Ectodermal cell (in vitro differentiated cells): ENCODE data around the gene PPP2R2C.

ENCODE experiments used
- H3K27ac ChIP-seq: 2 replicates; pipeline ENCODE4 v1.7.0; 2013; ENCODE audit warnings: mild to moderate bottlenecking, low read depth, low read length; ENCODE audit not compliant: insufficient read depth, poor library complexity, severe bottlenecking
- H3K27me3 ChIP-seq: 2 replicates; pipeline ENCODE4 v1.7.0; 2013; ENCODE audit warnings: mild to moderate bottlenecking, low read length; ENCODE audit not compliant: insufficient read depth, control insufficient read depth, poor library complexity, severe bottlenecking
- H3K36me3 ChIP-seq: one replicate; pipeline ENCODE4 v1.7.0; 2013; ENCODE audit warnings: low read length; ENCODE audit not compliant: control insufficient read depth, insufficient read depth
- H3K4me1 ChIP-seq: one replicate; pipeline ENCODE4 v1.7.0; 2013; ENCODE audit warnings: low read length; ENCODE audit not compliant: control insufficient read depth, insufficient read depth
- H3K4me3 ChIP-seq: 2 replicates; pipeline ENCODE4 v1.7.0; 2013; ENCODE audit warnings: low read depth, low read length, control low read depth; ENCODE audit not compliant: insufficient read depth
- H3K9me3 ChIP-seq: 2 replicates; pipeline ENCODE4 v1.7.0; 2013; ENCODE audit warnings: mild to moderate bottlenecking, low read length, moderate library complexity; ENCODE audit not compliant: control insufficient read depth
- WGBS, 2 experiments: methylation state at CpG; one replicate each; pipeline ENCODE4 v1.1.7; 2013; ENCODE audit warnings: missing lambda C conversion rate in 2 of 2; 5-methylcytosine and 5-hydroxymethylcytosine counted together

Gene PPP2R2C

GRCh38 chr4:6298852-6299251 is 173.6 kb downstream of the PPP2R2C start:
- Histone ChIP-seq H3K36me3 (peaks cover 7% of the 10 kb centered on the region), H3K9me3 (no peaks in the 10 kb centered on the region), H3K4me3 (no peak overlapping the region), H3K27ac (no peak overlapping the region), H3K4me1 (no peaks in the 10 kb centered on the region), H3K27me3 (no peaks in the 10 kb centered on the region)
- WGBS, 2 experiments, result 93 to 94% methylated on average over 6 of the region's 6 CpGs

DNA sequence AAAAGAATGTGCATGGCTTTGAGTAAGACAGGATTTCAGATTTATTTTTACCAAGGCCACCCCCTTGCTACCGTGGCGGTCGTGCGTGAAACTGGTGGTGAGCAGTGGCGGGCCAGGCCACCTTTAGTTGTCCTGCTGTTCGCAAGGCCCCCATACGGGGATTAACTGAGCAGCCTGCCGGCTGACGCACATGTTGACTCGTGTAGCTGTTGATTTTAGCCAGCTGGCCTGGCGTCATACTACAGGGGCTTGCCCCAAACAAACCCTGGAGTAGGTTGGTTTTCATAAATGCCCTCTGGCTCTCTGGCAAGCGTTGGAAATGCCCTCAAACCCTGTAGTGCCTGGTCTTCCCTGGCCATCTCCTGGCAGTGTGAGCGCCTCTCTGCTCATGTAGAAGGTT is 174.4 kb downstream of the PPP2R2C start:
- H3K4me3 ChIP-seq, result no peak overlapping the region
- WGBS, 2 experiments, result 90 to 92% methylated on average over 13 of the region's 13 CpGs
- H3K9me3 ChIP-seq, result no peaks in the 10 kb centered on the region
- H3K36me3 ChIP-seq, result peaks cover 7% of the 10 kb centered on the region
- no peaks in the 10 kb centered on the region for H3K27me3 ChIP-seq
- H3K27ac ChIP-seq, result no peak overlapping the region
- no peaks in the 10 kb centered on the region for H3K4me1 ChIP-seq

GRCh38 chr4:6297266-6297815 is 175.1 kb downstream of the PPP2R2C start:
- WGBS, 2 experiments, result 90 to 91% methylated on average over 15 of the region's 15 CpGs

GRCh38 chr4:6296026-6296425 is 176.4 kb downstream of the PPP2R2C start:
- peaks cover 3% of the 10 kb centered on the region for H3K36me3 ChIP-seq

More at GRCh38 chr4:6297266-6297815, 175.1 kb downstream of the PPP2R2C start:
- peaks cover 7% of the 10 kb centered on the region for H3K36me3 ChIP-seq
- no peaks in the 10 kb centered on the region for H3K4me1 ChIP-seq
- H3K4me3 ChIP-seq, result no peak overlapping the region
- H3K27me3 ChIP-seq, result no peaks in the 10 kb centered on the region
- H3K9me3 ChIP-seq, result no peaks in the 10 kb centered on the region
- no peak overlapping the region for H3K27ac ChIP-seq

DNA sequence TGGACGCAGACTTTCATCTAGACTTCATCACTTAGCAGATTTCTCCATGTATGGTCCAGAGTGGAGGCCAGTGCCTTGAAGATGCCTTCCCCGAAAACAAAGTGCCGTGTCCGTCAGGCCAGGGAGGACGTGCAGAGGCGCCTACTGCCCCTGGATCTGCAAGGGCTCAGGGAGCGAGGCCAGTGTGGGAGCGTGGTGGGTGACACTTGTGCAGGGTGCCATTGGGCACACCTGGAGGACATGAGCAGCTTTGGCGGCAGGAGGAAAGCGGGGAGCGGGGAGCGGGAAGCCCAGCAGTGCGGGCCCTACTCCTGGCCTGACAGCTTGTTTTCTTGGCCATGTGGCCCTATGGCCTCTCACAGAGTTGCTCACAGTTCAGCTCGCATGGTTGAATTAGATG is 176.9 kb downstream of the PPP2R2C start:
- Histone ChIP-seq H3K4me3 (no peak overlapping the region), H3K36me3 (no peaks in the 10 kb centered on the region), H3K27me3 (no peaks in the 10 kb centered on the region), H3K9me3 (no peaks in the 10 kb centered on the region), H3K4me1 (no peaks in the 10 kb centered on the region), H3K27ac (no peak overlapping the region)
- WGBS, 2 experiments, result 95 to 96% methylated on average over 14 of the region's 14 CpGs

More at GRCh38 chr4:6296026-6296425, 176.4 kb downstream of the PPP2R2C start:
- whole genome bisulfite sequencing, 2 experiments, result 92 to 94% methylated on average over 9 of the region's 9 CpGs
- H3K4me1 ChIP-seq, result no peaks in the 10 kb centered on the region
- H3K4me3 ChIP-seq, result no peak overlapping the region
- H3K27ac ChIP-seq, result no peak overlapping the region
- no peaks in the 10 kb centered on the region for H3K9me3 ChIP-seq
- H3K27me3 ChIP-seq, result no peaks in the 10 kb centered on the region

- no peaks in the 10 kb centered on the region for H3K9me3 ChIP-seq
- WGBS, 2 experiments, result 95 to 96% methylated on average over 27 of the region's 27 CpGs
- no peak overlapping the region for H3K27ac ChIP-seq
- H3K36me3 ChIP-seq, result no peaks in the 10 kb centered on the region
- H3K27me3 ChIP-seq, result no peaks in the 10 kb centered on the region
- H3K4me3 ChIP-seq, result no peak overlapping the region
- H3K4me1 ChIP-seq, result no peaks in the 10 kb centered on the region
Measured at GRCh38 chr4:6294705-6295421, 177.6 kb downstream of the PPP2R2C start.

DNA sequence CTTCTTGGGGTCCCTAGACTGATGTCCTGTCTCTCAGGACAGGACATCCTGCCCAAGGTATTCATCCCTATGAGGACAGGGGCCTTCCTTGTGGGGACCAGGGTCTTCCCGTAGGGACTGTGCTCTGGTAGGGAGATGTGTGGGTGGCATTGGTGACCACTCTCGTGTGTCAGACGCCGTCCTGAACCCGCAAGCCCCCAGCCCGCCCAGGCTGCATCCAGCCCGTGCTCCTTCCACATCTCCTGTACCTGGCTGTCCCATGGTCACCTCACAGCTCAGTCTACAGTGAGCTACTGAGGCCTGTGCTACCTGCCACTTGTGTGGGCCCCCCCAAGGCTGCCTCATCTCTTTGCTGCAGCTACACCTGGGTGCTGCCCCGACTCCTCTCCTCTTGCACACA is 178.8 kb downstream of the PPP2R2C start:
- Histone ChIP-seq H3K4me3 (no peak overlapping the region), H3K27me3 (no peaks in the 10 kb centered on the region), H3K4me1 (no peaks in the 10 kb centered on the region), H3K9me3 (no peaks in the 10 kb centered on the region), H3K27ac (no peak overlapping the region), H3K36me3 (no peaks in the 10 kb centered on the region)
- 91% methylated on average over 8 of the region's 8 CpGs for WGBS, 2 experiments

- Histone ChIP-seq H3K27me3 (no peaks in the 10 kb centered on the region), H3K4me1 (no peaks in the 10 kb centered on the region), H3K9me3 (no peaks in the 10 kb centered on the region), H3K36me3 (no peaks in the 10 kb centered on the region), H3K27ac (no peak overlapping the region), H3K4me3 (no peak overlapping the region)
- WGBS, 2 experiments, result 93 to 95% methylated on average over 8 of the region's 8 CpGs
Measured at GRCh38 chr4:6293097-6293445, 179.3 kb downstream of the PPP2R2C start.

- Histone ChIP-seq H3K4me1 (no peaks in the 10 kb centered on the region), H3K9me3 (no peaks in the 10 kb centered on the region), H3K4me3 (no peak overlapping the region), H3K36me3 (peaks cover under 1% of the 10 kb centered on the region), H3K27me3 (no peaks in the 10 kb centered on the region), H3K27ac (no peak overlapping the region)
- 91 to 93% methylated on average over 13 of the region's 13 CpGs for WGBS, 2 experiments
Measured at GRCh38 chr4:6292376-6293096, 179.9 kb downstream of the PPP2R2C start.

DNA sequence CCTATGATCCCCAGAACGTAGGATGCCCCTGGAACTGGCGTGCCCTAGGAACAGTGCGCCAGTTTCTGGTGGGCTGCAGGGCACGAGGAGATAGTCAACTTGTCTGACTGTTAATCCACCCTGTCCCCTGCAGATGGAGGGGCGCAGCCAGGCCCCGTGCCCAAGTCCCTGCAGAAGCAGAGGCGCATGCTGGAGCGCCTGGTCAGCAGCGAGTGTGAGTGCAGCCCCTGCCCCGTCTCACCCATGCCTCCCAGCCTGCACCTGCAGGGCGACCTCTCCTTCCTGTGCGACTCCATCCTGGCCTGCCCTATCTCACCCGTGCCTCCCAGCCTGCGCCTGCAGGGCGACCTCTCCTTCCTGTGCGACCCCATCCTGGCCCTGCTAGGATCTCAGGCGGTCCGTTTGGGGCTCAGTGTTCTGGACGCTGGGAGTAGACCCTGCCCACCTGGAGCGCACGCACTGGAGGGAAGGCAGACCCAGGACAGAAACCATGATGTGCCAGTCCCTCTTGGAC is 180.6 kb downstream of the PPP2R2C start:
- Histone ChIP-seq H3K9me3 (no peaks in the 10 kb centered on the region), H3K36me3 (peaks cover 4% of the 10 kb centered on the region), H3K4me1 (no peaks in the 10 kb centered on the region), H3K27ac (no peak overlapping the region), H3K4me3 (no peak overlapping the region), H3K27me3 (no peaks in the 10 kb centered on the region)
- WGBS, 2 experiments, result 89 to 91% methylated on average over 21 of the region's 21 CpGs
